ENCODE measurements around the gene PRR5L.

GRCh38 chr11:36404831-36405230 lies 108.7 kb downstream of the PRR5L start:
- TF ChIP-seq CTCF (IDR thresholded peaks at IDR 0.05): no peak
- TF ChIP-seq ZFX (IDR thresholded peaks at IDR 0.05; ENCODE audit: borderline replicate concordance): no peak

Measured in 22Rv1 (cell line).